Activated CD8-positive, alpha-beta T cell treated with anti-CD3 and anti-CD28 coated beads for 36 hours (primary cell): ENCODE data around the gene TRAK1. TPM values are rescaled to one million over a fixed set of nuclear protein-coding genes. Genes with fewer than 3 reads are reported as not detected.

Experiments
- ATAC-seq: fragments of 200-7000 bp; cut with Tn5 transposase; one replicate; pipeline ENCODE4 v1.10.0; 2021; ENCODE audit warnings: mild to moderate bottlenecking, moderate library complexity
- CTCF ChIA-PET: fragments of 350-600 bp; sonication (Branson Sonifier 250); formaldehyde crosslinking; loops from one replicate; lab custom pipeline; 2021; ENCODE audit warnings: antibody characterized with exemption; lab: Charles Lee
- POLR2A ChIA-PET: fragments of 350-600 bp; sonication (Branson Sonifier 250); formaldehyde crosslinking; loops from one replicate; lab custom pipeline; 2021; ENCODE audit warnings: antibody characterized with exemption; lab: Charles Lee
- DNase-seq: peaks from one replicate; pipeline ENCODE4 v3.0.0-alpha.2; 2020
- H3K27ac Mint-ChIP-seq: one replicate; pipeline ENCODE4 v1.8.0; 2021; ENCODE audit warnings: mild to moderate bottlenecking, mixed read lengths
- H3K27me3 Mint-ChIP-seq: one replicate; pipeline ENCODE4 v1.8.0; 2021; ENCODE audit warnings: mixed read lengths
- H3K36me3 Mint-ChIP-seq: one replicate; pipeline ENCODE4 v1.8.0; 2021; ENCODE audit warnings: low read depth, mixed read lengths
- H3K4me1 Mint-ChIP-seq: one replicate; pipeline ENCODE4 v1.8.0; 2021; ENCODE audit warnings: low read depth, mixed read lengths
- H3K4me3 Mint-ChIP-seq: one replicate; pipeline ENCODE4 v1.8.0; 2021; ENCODE audit warnings: mild to moderate bottlenecking, moderate library complexity, mixed read lengths
- H3K9me3 Mint-ChIP-seq: one replicate; pipeline ENCODE4 v1.8.0; 2021; ENCODE audit warnings: mixed read lengths
- CTCF ChIP-seq: fragments of 200-600 bp; IDR thresholded peaks from one replicate; pipeline ENCODE4 v1.8.0; 2022; ENCODE audit warnings: antibody characterized with exemption, mild to moderate bottlenecking
- intact Hi-C: fragments of 100-400 bp; cut with micrococcal nuclease; formaldehyde crosslinking; loops from one replicate; pipeline ENCODE4 v1.10.0; 2022
- total RNA-seq, 2 experiments: library from RNA; stranded (reverse); gene quantifications; one replicate each; pipeline ENCODE4 v1.2.3, GENCODE V29; 2021

Gene TRAK1
- total RNA-seq, 2 experiments from 2014 or later = 24.1 to 24.3 TPM

- POLR2A ChIA-PET = interaction anchor here (1.4 kb wide), 1 partner anchor 25 kb away, joined by 3 read pairs; no protein-coding TSS in a partner anchor
- intact Hi-C loops = loop anchor here (10.0 kb wide), 1 partner anchor 343 kb away; no protein-coding TSS in a partner anchor
- Mint-ChIP-seq H3K27me3 (no peaks in the 10 kb centered on the region), H3K4me1 (peaks cover 41% of the 10 kb centered on the region), H3K9me3 (no peaks in the 10 kb centered on the region), H3K27ac (no peak overlapping the region), H3K36me3 (peaks cover 7% of the 10 kb centered on the region), H3K4me3 (no peak overlapping the region)
- ATAC-seq (no peak), DNase-seq (no peak)
- CTCF ChIA-PET = no interaction called here
- no peak for TF ChIP-seq CTCF
These were observed 13.4 kb upstream of the TRAK1 start for GRCh38 chr3:42077785-42078184.

- no peak for ATAC-seq
- peaks cover 44% of the 10 kb centered on the region for H3K4me1 Mint-ChIP-seq
These were observed 12.5 kb upstream of the TRAK1 start for GRCh38 chr3:42078677-42079076.

GRCh38 chr3:42079701-42080452, 11.3 kb upstream of the TRAK1 start:
- Mint-ChIP-seq H3K4me1 (peaks cover 50% of the 10 kb centered on the region), H3K9me3 (no peaks in the 10 kb centered on the region), H3K36me3 (peaks cover 7% of the 10 kb centered on the region), H3K27ac (peak overlapping the region; percentile 82), H3K27me3 (no peaks in the 10 kb centered on the region), H3K4me3 (no peak overlapping the region)
- DNase-seq (no peak), ATAC-seq (no peak)
- intact Hi-C loops = loop anchor here (5.0 to 10.0 kb wide), 2 partner anchors 58 to 345 kb away; no protein-coding TSS in a partner anchor
- ChIA-PET CTCF (interaction anchor here (1.0 to 1.2 kb wide), 2 partner anchors 11 to 60 kb away, joined by 3 read pairs; partner anchors contain the start of gene TRAK1), POLR2A (interaction anchor here (0.6 to 1.4 kb wide), 3 partner anchors 34 to 93 kb away, joined by 3 read pairs; no protein-coding TSS in a partner anchor)
- no peak for TF ChIP-seq CTCF

More at GRCh38 chr3:42078677-42079076, 12.5 kb upstream of the TRAK1 start:
- H3K27me3 Mint-ChIP-seq = no peaks in the 10 kb centered on the region
- ChIA-PET POLR2A (interaction anchor here (1.4 kb wide), 1 partner anchor 26 kb away, joined by 3 read pairs; no protein-coding TSS in a partner anchor), CTCF (no interaction called here)
- TF ChIP-seq CTCF = no peak
- H3K9me3 Mint-ChIP-seq = no peaks in the 10 kb centered on the region
- H3K27ac Mint-ChIP-seq = no peak overlapping the region
- peaks cover 7% of the 10 kb centered on the region for H3K36me3 Mint-ChIP-seq
- H3K4me3 Mint-ChIP-seq = no peak overlapping the region
- DNase-seq = no peak
- intact Hi-C loops = loop anchor here (10.0 kb wide), 1 partner anchor 344 kb away; no protein-coding TSS in a partner anchor

DNA sequence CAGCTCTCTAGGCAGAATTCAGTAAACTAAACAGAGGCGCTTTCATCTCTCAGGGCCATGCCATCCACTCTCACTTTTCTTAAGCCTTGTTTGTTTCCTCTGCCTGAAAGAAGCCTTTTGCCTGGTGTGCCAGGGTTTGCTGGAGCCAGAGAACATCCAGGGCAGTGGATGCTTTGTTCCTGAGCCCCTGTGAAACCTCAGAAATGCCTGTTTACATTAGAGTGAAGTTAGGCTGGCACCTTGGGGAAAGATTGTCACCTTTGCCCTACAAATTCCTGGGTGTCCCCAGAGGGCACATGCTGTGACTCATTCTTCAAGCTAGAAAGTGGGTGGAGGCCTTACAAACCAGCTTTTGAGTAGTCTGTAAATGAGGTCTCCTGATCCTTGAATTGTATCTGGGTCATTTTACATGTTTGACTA, 10.7 kb upstream of the TRAK1 start:
- H3K27me3 Mint-ChIP-seq = no peaks in the 10 kb centered on the region
- no peak overlapping the region for H3K4me3 Mint-ChIP-seq
- H3K27ac Mint-ChIP-seq = peak overlapping the region; percentile 82
- TF ChIP-seq CTCF = no peak
- H3K4me1 Mint-ChIP-seq = peaks cover 53% of the 10 kb centered on the region
- DNase-seq = peak; percentile 52
- peak; percentile 88 for ATAC-seq
- ChIA-PET CTCF (interaction anchor here (1.0 kb wide), 1 partner anchor 11 kb away, joined by 3 read pairs; the partner anchor contains the start of gene TRAK1), POLR2A (interaction anchor here (0.6 to 1.4 kb wide), 3 partner anchors 34 to 94 kb away, joined by 3 read pairs; no protein-coding TSS in a partner anchor)
- H3K9me3 Mint-ChIP-seq = no peaks in the 10 kb centered on the region
- intact Hi-C loops = loop anchor here (5.0 kb wide), 1 partner anchor 58 kb away; no protein-coding TSS in a partner anchor
- peaks cover 7% of the 10 kb centered on the region for H3K36me3 Mint-ChIP-seq
